Activated CD8-positive, alpha-beta memory T cell treated with anti-CD3 and anti-CD28 coated beads for 24 hours (primary cell): ENCODE data around the gene GTSF1L.

ENCODE experiments used
- DNase-seq: peaks from one replicate; pipeline ENCODE4 v3.0.0-alpha.2; 2020

Gene GTSF1L

GRCh38 chr20:43715511-43715910 is 11.3 kb downstream of the GTSF1L start:
- no peak for DNase-seq

GRCh38 chr20:43715044-43715443 is 11.8 kb downstream of the GTSF1L start:
- DNase-seq, result no peak

- no peak for DNase-seq
Measured at GRCh38 chr20:43711098-43711654, 15.6 kb downstream of the GTSF1L start.

GRCh38 chr20:43710370-43711044 is 16.3 kb downstream of the GTSF1L start:
- no peak for DNase-seq

GRCh38 chr20:43702502-43702901 is 24.3 kb downstream of the GTSF1L start:
- no peak for DNase-seq

GRCh38 chr20:43700627-43701026 is 26.2 kb downstream of the GTSF1L start:
- DNase-seq, result no peak

GRCh38 chr20:43699941-43700565 is 26.7 kb downstream of the GTSF1L start:
- DNase-seq, result no peak

GRCh38 chr20:43695571-43695970 is 31.2 kb downstream of the GTSF1L start:
- DNase-seq, result no peak

- DNase-seq, result no peak
Measured at GRCh38 chr20:43694763-43695162, 32.0 kb downstream of the GTSF1L start.

- peak; percentile 81 for DNase-seq
Measured at GRCh38 chr20:43691928-43692524, 34.8 kb downstream of the GTSF1L start.

GRCh38 chr20:43690943-43691598 is 35.7 kb downstream of the GTSF1L start:
- DNase-seq, result no peak

GRCh38 chr20:43689165-43689564 is 37.6 kb downstream of the GTSF1L start:
- DNase-seq, result no peak

- no peak for DNase-seq
Measured at GRCh38 chr20:43686820-43687219, 40.0 kb downstream of the GTSF1L start.

- no peak for DNase-seq
Measured at GRCh38 chr20:43682446-43682845, 44.4 kb downstream of the GTSF1L start.

GRCh38 chr20:43681991-43682410 is 44.8 kb downstream of the GTSF1L start:
- DNase-seq, result no peak

- DNase-seq, result no peak
Measured at GRCh38 chr20:43681468-43681942, 45.3 kb downstream of the GTSF1L start.

GRCh38 chr20:43680981-43681380 is 45.8 kb downstream of the GTSF1L start:
- no peak for DNase-seq

- no peak for DNase-seq
Measured at GRCh38 chr20:43676368-43676767, 50.4 kb downstream of the GTSF1L start.
